Measurements from ENCODE around the gene SOX30.

Gene SOX30

GRCh38 chr5:157672976-157673375, 20.7 kb upstream of the SOX30 start:
- Histone ChIP-seq H3K27me3 (ENCODE audit: low read depth) (no peaks in the 10 kb centered on the region), H3K4me3 (no peak overlapping the region), H3K9me3 (no peaks in the 10 kb centered on the region), H3K36me3 (replicated peaks) (no peaks in the 10 kb centered on the region), H3K4me1 (peaks cover 4% of the 10 kb centered on the region; the same call in 1 of the 2 replicates)
- in situ Hi-C loops (cut with MboI; ENCODE audit: low sequenced_read_pairs), result no loop called here
- no peak for DNase-seq (ENCODE audit: low spot score in 2 of 2)

DNA sequence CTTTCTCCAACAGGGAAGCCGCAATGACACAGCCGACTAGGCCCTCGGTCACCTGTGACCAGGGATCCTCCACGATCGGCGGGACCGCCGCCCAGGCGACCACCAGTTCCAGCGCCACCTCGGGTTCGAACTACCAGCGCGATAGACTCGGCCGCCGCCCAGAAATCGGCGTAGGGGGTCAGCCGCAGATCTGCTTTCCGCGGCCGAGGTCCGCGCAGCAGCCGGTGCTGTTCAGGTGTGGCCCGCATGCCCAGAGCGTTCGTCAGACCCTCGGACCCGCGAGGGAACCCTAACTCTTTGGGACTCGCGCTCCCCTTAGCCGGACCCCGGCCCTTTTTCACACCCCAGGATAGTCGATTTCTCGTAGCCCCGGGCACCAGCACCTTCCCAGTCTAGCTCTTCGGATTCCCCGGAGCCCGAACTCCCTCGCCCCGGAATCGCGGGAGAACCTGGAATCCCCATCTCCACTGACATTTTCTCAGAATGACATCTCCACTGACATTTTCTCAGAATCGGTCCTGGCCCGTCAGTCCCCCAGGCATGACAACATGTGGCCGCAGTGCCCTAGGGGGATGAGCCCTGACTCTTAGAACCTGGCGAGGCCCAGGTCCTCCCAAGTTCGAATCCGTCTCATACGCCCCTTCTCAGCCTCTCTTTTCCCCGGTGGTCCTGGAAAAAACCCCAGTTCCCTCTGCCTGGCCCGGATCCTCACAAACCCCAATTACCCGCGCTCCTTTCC, 19.5 kb upstream of the SOX30 start:
- DNase-seq (ENCODE audit: low spot score in 2 of 2), result no peak
- Histone ChIP-seq H3K9me3 (no peaks in the 10 kb centered on the region), H3K4me1 (peaks cover 4% of the 10 kb centered on the region; the same call in 1 of the 2 replicates), H3K4me3 (no peak overlapping the region), H3K36me3 (replicated peaks) (no peaks in the 10 kb centered on the region), H3K27me3 (ENCODE audit: low read depth) (no peaks in the 10 kb centered on the region)
- in situ Hi-C loops (cut with MboI; ENCODE audit: low sequenced_read_pairs), result no loop called here

DNA sequence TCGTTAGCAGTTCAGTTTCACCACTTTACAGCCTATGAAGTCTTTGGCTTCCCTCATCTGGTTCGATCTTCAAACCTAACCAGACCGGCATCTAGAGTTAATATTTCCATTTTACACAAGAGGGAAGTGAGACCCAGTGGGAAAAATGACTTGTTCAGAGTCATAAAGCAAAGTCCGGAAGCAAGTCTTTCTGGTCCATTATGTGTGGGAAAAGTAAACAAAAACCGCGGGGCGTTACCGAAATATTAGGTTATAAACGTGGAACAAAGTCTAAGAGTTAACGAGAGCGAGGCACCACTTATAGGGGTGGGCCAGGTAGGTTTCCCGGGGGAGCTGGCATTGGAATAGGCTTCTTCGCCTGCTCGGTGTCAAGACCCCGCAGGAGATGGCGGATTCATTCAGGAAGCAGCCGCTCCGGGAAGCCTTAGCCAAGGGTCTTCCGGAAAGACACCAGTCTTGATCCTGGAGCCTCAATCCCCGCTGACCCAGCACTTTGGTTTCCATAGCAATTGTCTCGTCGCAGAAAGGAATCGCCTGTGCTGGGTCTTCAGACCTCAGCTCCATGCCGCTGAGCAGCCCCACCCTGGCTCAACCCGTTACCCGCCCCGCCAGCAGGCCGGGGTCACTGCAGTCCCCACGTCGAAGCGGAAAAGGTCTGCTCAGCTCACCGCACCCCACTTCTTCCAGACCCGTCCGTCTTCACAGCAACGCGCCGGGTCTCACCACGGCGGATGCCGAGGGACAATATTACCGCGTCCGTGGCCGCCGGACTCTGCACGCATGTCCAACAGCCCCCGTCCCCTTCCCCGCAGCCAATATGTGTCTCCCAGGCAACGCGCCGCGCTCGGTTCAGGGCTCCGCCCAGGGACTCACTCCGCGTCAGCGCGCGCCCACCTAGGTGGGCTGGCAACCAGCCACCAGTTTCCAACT, 18.7 kb upstream of the SOX30 start, which contains the start of gene C5orf52:
Gene C5orf52, plus strand, starts transcription at position 872 of the 930 bp plus-strand sequence. CDS start 82 bp downstream, outside the sequence.
- Histone ChIP-seq H3K9me3 (no peaks in the 10 kb centered on the region), H3K4me1 (peaks cover 4% of the 10 kb centered on the region; the same call in 1 of the 2 replicates), H3K27me3 (ENCODE audit: low read depth) (no peaks in the 10 kb centered on the region), H3K4me3 (no peak within 1 kb of the TSS), H3K36me3 (replicated peaks) (no peaks in the 10 kb centered on the region)
- no peak for DNase-seq (ENCODE audit: low spot score in 2 of 2)
- in situ Hi-C loops (cut with MboI; ENCODE audit: low sequenced_read_pairs), result no loop called here

- no peaks in the 10 kb centered on the region for H3K9me3 ChIP-seq
- no peaks in the 10 kb centered on the region for H3K27me3 ChIP-seq (ENCODE audit: low read depth)
- peaks cover 4% of the 10 kb centered on the region; the same call in 1 of the 2 replicates for H3K4me1 ChIP-seq
- no peaks in the 10 kb centered on the region for H3K36me3 ChIP-seq (replicated peaks)
- in situ Hi-C loops (cut with MboI; ENCODE audit: low sequenced_read_pairs), result no loop called here
- H3K4me3 ChIP-seq, result no peak overlapping the region
- DNase-seq (ENCODE audit: low spot score in 2 of 2), result no peak
Measured at GRCh38 chr5:157669701-157670097, 17.5 kb upstream of the SOX30 start.

GRCh38 chr5:157668356-157668755, 16.1 kb upstream of the SOX30 start:
- in situ Hi-C loops (cut with MboI; ENCODE audit: low sequenced_read_pairs), result no loop called here

DNA sequence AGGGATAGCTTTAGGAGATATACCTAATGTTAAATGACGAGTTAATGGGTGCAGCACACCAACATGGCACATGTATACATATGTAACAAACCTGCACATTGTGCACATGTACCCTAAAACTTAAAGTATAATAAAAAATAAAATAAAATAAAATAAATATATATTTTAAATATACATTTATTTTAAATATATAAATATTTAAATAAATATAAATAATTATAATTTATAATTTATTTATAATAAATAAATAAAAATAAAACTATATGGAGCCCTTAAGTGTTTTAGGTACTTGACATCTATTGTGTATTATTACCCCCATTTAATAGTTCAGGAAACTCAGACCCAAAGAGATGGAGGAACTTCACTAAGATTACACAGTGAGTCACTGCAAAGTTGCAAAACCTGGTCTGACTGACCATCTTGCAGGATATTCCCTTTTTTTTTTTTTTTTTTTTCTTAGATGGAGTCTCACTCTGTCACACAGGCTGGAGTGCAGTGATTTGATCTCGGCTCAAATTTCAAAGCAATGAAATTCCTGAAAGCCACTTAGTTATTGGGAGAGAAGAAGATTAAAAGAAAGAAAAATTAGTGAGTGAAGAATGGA, 13.3 kb upstream of the SOX30 start:
- H3K36me3 ChIP-seq (replicated peaks), result no peaks in the 10 kb centered on the region
- H3K27me3 ChIP-seq (ENCODE audit: low read depth), result no peaks in the 10 kb centered on the region
- in situ Hi-C loops (cut with MboI; ENCODE audit: low sequenced_read_pairs), result no loop called here
- H3K4me1 ChIP-seq, result peaks cover 1% of the 10 kb centered on the region; the same call in 1 of the 2 replicates
- H3K9me3 ChIP-seq, result no peaks in the 10 kb centered on the region
- H3K4me3 ChIP-seq, result no peak overlapping the region
- no peak for DNase-seq (ENCODE audit: low spot score in 2 of 2)

More at GRCh38 chr5:157668356-157668755, 16.1 kb upstream of the SOX30 start:
- no peaks in the 10 kb centered on the region for H3K9me3 ChIP-seq
- H3K36me3 ChIP-seq (replicated peaks), result no peaks in the 10 kb centered on the region
- DNase-seq (ENCODE audit: low spot score in 2 of 2), result no peak
- no peaks in the 10 kb centered on the region for H3K27me3 ChIP-seq (ENCODE audit: low read depth)
- H3K4me1 ChIP-seq, result peaks cover 4% of the 10 kb centered on the region; the same call in 1 of the 2 replicates
- no peak overlapping the region for H3K4me3 ChIP-seq

DNA sequence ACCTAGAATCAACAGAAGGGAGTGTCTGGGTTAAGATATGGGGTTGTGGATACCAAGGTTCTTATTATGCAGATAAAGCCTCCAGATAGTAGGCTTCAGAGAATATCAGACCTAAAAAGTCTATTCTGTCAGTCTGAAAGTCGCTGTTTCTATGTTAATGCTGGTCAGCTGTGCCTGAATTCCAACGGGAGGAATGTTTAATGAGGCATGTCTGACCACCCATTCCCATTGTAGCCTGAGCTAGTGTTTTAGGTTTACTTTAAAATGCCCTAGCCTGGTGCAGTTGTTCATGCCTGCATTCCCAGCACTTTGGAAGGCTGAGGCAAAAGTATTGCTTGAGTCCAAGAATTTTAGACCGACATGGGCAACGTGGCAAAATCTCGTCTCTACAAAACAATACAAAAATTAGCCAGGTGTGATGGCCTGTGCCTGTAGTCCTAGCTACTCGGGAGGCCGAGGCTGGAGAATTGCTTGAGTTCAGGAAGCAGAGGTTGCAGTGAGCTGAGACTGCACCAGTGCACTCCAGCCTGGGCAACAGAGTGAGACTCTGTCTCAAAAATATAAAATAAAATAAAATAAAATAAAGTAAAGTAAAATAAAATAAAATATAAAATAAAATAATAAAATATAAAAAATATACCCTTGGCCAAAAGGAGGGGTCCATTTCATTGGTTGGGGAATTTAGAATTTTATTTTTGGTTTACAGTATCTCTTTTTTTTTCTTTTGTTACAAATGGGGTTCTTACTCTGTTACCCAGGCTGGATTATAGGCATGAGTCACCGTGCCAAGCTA, 7.8 kb upstream of the SOX30 start:
- Histone ChIP-seq H3K4me3 (no peak overlapping the region), H3K36me3 (replicated peaks) (no peaks in the 10 kb centered on the region), H3K9me3 (no peaks in the 10 kb centered on the region), H3K4me1 (no peaks in the 10 kb centered on the region), H3K27me3 (ENCODE audit: low read depth) (peaks cover 3% of the 10 kb centered on the region; the same call in 1 of the 2 replicates)
- in situ Hi-C loops (cut with MboI; ENCODE audit: low sequenced_read_pairs), result no loop called here
- no peak for DNase-seq (ENCODE audit: low spot score in 2 of 2)

- in situ Hi-C loops (cut with MboI; ENCODE audit: low sequenced_read_pairs), result no loop called here
- Histone ChIP-seq H3K9me3 (no peaks in the 10 kb centered on the region), H3K4me1 (no peaks in the 10 kb centered on the region), H3K4me3 (no peak overlapping the region), H3K27me3 (ENCODE audit: low read depth) (peaks cover 3% of the 10 kb centered on the region; the same call in 1 of the 2 replicates), H3K36me3 (replicated peaks) (no peaks in the 10 kb centered on the region)
- DNase-seq (ENCODE audit: low spot score in 2 of 2), result no peak
Measured at GRCh38 chr5:157658893-157659292, 6.7 kb upstream of the SOX30 start.

DNA sequence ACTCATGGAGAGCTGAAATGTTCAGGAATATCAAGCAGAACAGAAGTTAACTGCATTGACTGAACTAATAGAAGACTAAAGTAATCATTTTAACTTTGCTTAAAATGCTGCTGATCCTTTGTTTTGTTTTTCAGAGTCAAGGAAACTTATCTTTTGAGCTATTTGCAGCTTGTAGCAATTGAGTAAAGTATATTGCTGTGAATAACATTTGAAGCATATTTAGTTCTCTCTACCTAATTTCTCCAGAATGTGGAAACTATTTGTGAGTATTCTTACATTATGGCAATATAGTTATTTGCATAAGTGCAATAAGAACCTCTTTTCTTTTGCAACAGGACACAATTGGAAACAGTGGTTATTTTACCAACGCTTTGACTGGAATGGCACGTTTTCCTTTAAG, 5.3 kb upstream of the SOX30 start:
- no peak for DNase-seq (ENCODE audit: low spot score in 2 of 2)
- Histone ChIP-seq H3K4me3 (no peak overlapping the region), H3K36me3 (replicated peaks) (no peaks in the 10 kb centered on the region), H3K4me1 (no peaks in the 10 kb centered on the region), H3K27me3 (ENCODE audit: low read depth) (peaks cover 3% of the 10 kb centered on the region; the same call in 1 of the 2 replicates), H3K9me3 (no peaks in the 10 kb centered on the region)
- in situ Hi-C loops (cut with MboI; ENCODE audit: low sequenced_read_pairs), result no loop called here

- H3K4me3 ChIP-seq, result no peak overlapping the region
- no peak for DNase-seq (ENCODE audit: low spot score in 2 of 2)
- in situ Hi-C loops (cut with MboI; ENCODE audit: low sequenced_read_pairs), result no loop called here
Measured at GRCh38 chr5:157651623-157652376, 438 bp downstream of the SOX30 start.

DNA sequence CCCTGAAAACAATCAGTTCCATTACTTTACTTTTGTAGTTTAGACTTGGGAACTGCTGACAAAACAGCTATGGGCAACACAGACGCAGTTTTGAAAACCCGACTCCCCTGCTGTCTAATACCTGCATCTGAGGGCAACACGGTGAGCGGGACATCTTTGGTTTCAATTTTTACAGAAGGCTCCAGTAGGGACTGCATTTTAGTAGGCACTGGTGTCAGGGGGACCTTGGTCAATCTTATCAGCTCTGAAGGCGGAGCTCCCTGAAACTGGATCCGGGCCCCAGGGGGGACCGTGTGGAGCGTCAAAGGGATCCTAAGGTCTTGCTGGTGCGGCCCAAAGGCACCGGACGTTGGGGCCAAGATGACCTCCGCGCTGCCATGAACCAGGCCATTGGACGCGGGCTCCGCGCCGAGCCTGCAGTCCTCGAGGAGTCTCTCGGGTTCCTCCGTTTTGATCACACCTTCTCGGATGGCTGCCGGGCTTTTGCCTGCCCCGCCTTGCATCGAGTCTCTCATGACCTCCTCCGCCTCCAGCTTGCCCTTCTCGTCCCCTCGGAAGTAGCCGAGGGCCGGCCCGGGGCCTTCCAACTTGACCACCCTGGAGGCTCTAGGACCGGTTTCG, 1.1 kb downstream of the SOX30 start:
- H3K4me1 ChIP-seq, result no peaks in the 10 kb centered on the region
- DNase-seq (ENCODE audit: low spot score in 2 of 2), result no peak
- no peaks in the 10 kb centered on the region for H3K36me3 ChIP-seq (replicated peaks)
- in situ Hi-C loops (cut with MboI; ENCODE audit: low sequenced_read_pairs), result no loop called here
- H3K27me3 ChIP-seq (ENCODE audit: low read depth), result no peaks in the 10 kb centered on the region
- no peak overlapping the region for H3K4me3 ChIP-seq
- no peaks in the 10 kb centered on the region for H3K9me3 ChIP-seq

More at GRCh38 chr5:157651623-157652376, 438 bp downstream of the SOX30 start:
- Histone ChIP-seq H3K9me3 (no peaks in the 10 kb centered on the region), H3K27me3 (ENCODE audit: low read depth) (no peaks in the 10 kb centered on the region; the same call in 1 of the 2 replicates), H3K4me1 (no peaks in the 10 kb centered on the region), H3K36me3 (replicated peaks) (no peaks in the 10 kb centered on the region)

- Histone ChIP-seq H3K9me3 (no peaks in the 10 kb centered on the region), H3K4me1 (no peaks in the 10 kb centered on the region), H3K36me3 (replicated peaks) (no peaks in the 10 kb centered on the region), H3K4me3 (no peak overlapping the region), H3K27me3 (ENCODE audit: low read depth) (no peaks in the 10 kb centered on the region; the same call in 1 of the 2 replicates)
- in situ Hi-C loops (cut with MboI; ENCODE audit: low sequenced_read_pairs), result no loop called here
- DNase-seq (ENCODE audit: low spot score in 2 of 2), result no peak
Measured at GRCh38 chr5:157649101-157649500, 3.1 kb downstream of the SOX30 start.
